GM12878 (cell line): Measurements from ENCODE around the gene HOXB3. TPM values are rescaled to one million over a fixed set of nuclear protein-coding genes. Genes with fewer than 3 reads are reported as not detected.

Source experiments
- ATAC-seq: fragments of 200-7000 bp; cut with Tn5 transposase; 3 replicates; pipeline ENCODE4 v1.9.1; 2020; ENCODE audit warnings: mild to moderate bottlenecking, moderate library complexity
- BruUV-seq: library from RNA; stranded (reverse); fragments of 400-500 nt; replicated peaks from 2 replicates; lab custom pipeline; 2021; lab: Mats Ljungman, UMichigan
- CTCF ChIA-PET: fragments of 300-600 bp; sonication (Branson Sonifier 250); formaldehyde crosslinking; extraction: SDS; loops from one replicate; lab custom pipeline; 2021; ENCODE audit warnings: inconsistent platforms; lab: Yijun Ruan, JAX
- POLR2A ChIA-PET: fragments of 350-600 bp; formaldehyde crosslinking; extraction: SDS; loops from one replicate; lab custom pipeline; 2021; ENCODE audit warnings: inconsistent platforms; lab: Charles Lee
- RAD21 ChIA-PET: fragments of 300-600 bp; sonication (Branson Sonifier 250); formaldehyde crosslinking; loops from one replicate; lab custom pipeline; 2023; ENCODE audit warnings: antibody characterized with exemption; ENCODE audit not compliant: unreplicated experiment; lab: Charles Lee
- SMC1A ChIA-PET: fragments of 300-600 bp; sonication (Branson Sonifier 250); formaldehyde crosslinking; loops from one replicate; lab custom pipeline; 2023; ENCODE audit not compliant: unreplicated experiment, uncharacterized antibody; lab: Charles Lee
- DNase-seq: peaks from one replicate; pipeline ENCODE4 v3.0.0-alpha.2; 2011; ENCODE audit warnings: low read depth, low spot score
- FAIRE-seq: peaks from 3 replicates; lab custom pipeline; 2011; peaks lifted over from hg19 to GRCh38; lab: Jason Lieb, UNC
- H2AFZ ChIP-seq: 2 replicates; pipeline ENCODE4 v1.6.0; 2011; ENCODE audit warnings: low read depth, low read length, control low read depth; ENCODE audit not compliant: control insufficient read depth
- H3K27ac ChIP-seq: 2 replicates; pipeline ENCODE4 v1.5.1; 2011; ENCODE audit warnings: control low read depth; ENCODE audit not compliant: control insufficient read depth, insufficient read depth
- H3K27me3 ChIP-seq, 2 experiments: replicated peaks in 1 of 2; 2 replicates each; pipeline versions ENCODE4 v1.6.0 to v1.6.1; 2011; ENCODE audit warnings: low read length in 1 of 2; ENCODE audit not compliant: control insufficient read depth in 2 of 2, insufficient read depth in 2 of 2
- H3K36me3 ChIP-seq, 2 experiments: 2 replicates each; pipeline ENCODE4 v1.5.1; 2011; ENCODE audit warnings: low read length in 1 of 2; ENCODE audit not compliant: control insufficient read depth in 2 of 2, insufficient read depth in 2 of 2
- H3K4me1 ChIP-seq: 2 replicates; pipeline ENCODE4 v1.6.1; 2011; ENCODE audit warnings: mild to moderate bottlenecking, low read length, moderate library complexity, mixed read lengths; ENCODE audit not compliant: control insufficient read depth, insufficient read depth
- H3K4me2 ChIP-seq: 2 replicates; pipeline ENCODE4 v1.6.0; 2011; ENCODE audit warnings: control low read depth; ENCODE audit not compliant: control insufficient read depth, insufficient read depth
- H3K4me3 ChIP-seq: fragments of 200-600 bp; sonication (generic); 2 replicates; pipeline ENCODE4 v1.5.1; 2016
- H3K79me2 ChIP-seq: 2 replicates; pipeline ENCODE4 v1.6.0; 2011; ENCODE audit warnings: low read length; ENCODE audit not compliant: control insufficient read depth, insufficient read depth
- H3K9ac ChIP-seq: 2 replicates; pipeline ENCODE4 v1.8.0; 2011; ENCODE audit warnings: low read length, control low read depth, mixed read lengths; ENCODE audit not compliant: control insufficient read depth, insufficient read depth
- H3K9me3 ChIP-seq: replicated peaks from 3 replicates; pipeline ENCODE4 v1.5.1; 2011; ENCODE audit warnings: mild to moderate bottlenecking, low read length; ENCODE audit not compliant: control insufficient read depth, insufficient read depth
- H4K20me1 ChIP-seq: 2 replicates; pipeline ENCODE4 v1.6.0; 2011; ENCODE audit not compliant: control insufficient read depth, insufficient read depth
- BACH1 ChIP-seq: fragments of 450-650 bp; IDR thresholded peaks from 2 replicates; pipeline ENCODE4 v1.6.1; 2017; ENCODE audit warnings: mild to moderate bottlenecking, borderline replicate concordance
- HDAC6 ChIP-seq: fragments of 200-600 bp; sonication (generic); IDR thresholded peaks from one replicate; pipeline ENCODE4 v1.8.0; 2017; ENCODE audit warnings: antibody characterized with exemption; ENCODE audit not compliant: unreplicated experiment
- MEF2A ChIP-seq: IDR thresholded peaks from 2 replicates; pipeline ENCODE4 v1.6.1; 2011; ENCODE audit warnings: low read depth, mild to moderate bottlenecking, low read length, moderate library complexity; ENCODE audit not compliant: insufficient read depth
- NFYB ChIP-seq: IDR thresholded peaks from 2 replicates; pipeline ENCODE4 v1.6.1; 2011; ENCODE audit warnings: low read depth, mild to moderate bottlenecking, low read length, improper control_type of control experiment, moderate library complexity; ENCODE audit not compliant: insufficient read depth
- POLR2A ChIP-seq: IDR thresholded peaks from 2 replicates; pipeline ENCODE4 v1.6.1; 2011; ENCODE audit warnings: low read depth, mild to moderate bottlenecking, low read length
- SMAD5 ChIP-seq: IDR thresholded peaks from 2 replicates; pipeline ENCODE4 v1.6.1; 2016; ENCODE audit warnings: antibody characterized with exemption, low read depth
- TCF12 ChIP-seq: IDR thresholded peaks from 2 replicates; pipeline ENCODE4 v1.6.1; 2011; ENCODE audit warnings: low read depth, mild to moderate bottlenecking, low read length
- WGBS: methylation state at CpG from one replicate; pipeline ENCODE4 v1.1.6; 2016; ENCODE audit warnings: low lambda C conversion rate; ENCODE audit not compliant: insufficient replicate concordance, insufficient coverage; ENCODE audit errors: missing lambda C conversion rate; 5-methylcytosine and 5-hydroxymethylcytosine counted together
- in situ Hi-C: fragments of 300-500 bp; cut with MboI; formaldehyde crosslinking; loops from 9 replicates; pipeline ENCODE4 v1.14.3; 2018; ENCODE audit warnings: mixed read lengths
- intact Hi-C: fragments of 100-400 bp; cut with micrococcal nuclease; formaldehyde crosslinking; loops from one replicate; pipeline ENCODE4 v1.14.2; 2022; ENCODE audit not compliant: unreplicated experiment
- polyA plus RNA-seq, 11 experiments: library from polyadenylated mRNA; depleted of rRNA in 4 of 11; unstranded in 6 of 11; stranded (reverse) in 5 of 11; fragments of >200 nt; fragmentation: Nextera tagmentation in 4 of 11; fragmentation: Illumina TruSeq in 1 of 11; extraction: Ambion mirVana in 4 of 11; extraction: Trizol in 1 of 11; gene quantifications; 1 replicate in 1 of 11; 2 replicates in 10 of 11; pipeline versions ENCODE4 v1.2.1 to v1.2.3, GENCODE V29; 2011 to 2016; ENCODE audit warnings: inconsistent platforms in 2 of 11, missing spikeins in 2 of 11, low read depth in 1 of 11
- total RNA-seq, 4 experiments: library from RNA; depleted of rRNA in 3 of 4; stranded (reverse); fragments of >200 nt in 3 of 4; fragmentation: Illumina TruSeq in 1 of 4; extraction: Trizol in 1 of 4; gene quantifications; 2 replicates each; pipeline versions ENCODE4 v1.2.1 to v1.2.3, GENCODE V29; 2013 to 2021
- TF ChIP-seq, protein P1 (sequence below): IDR thresholded peaks from 2 replicates; pipeline ENCODE4 v1.6.1; 2012; ENCODE audit warnings: low read depth, low read length, improper control_type of control experiment
- TF ChIP-seq, protein P2 (sequence below): IDR thresholded peaks from 2 replicates; pipeline ENCODE4 v1.6.1; 2012; ENCODE audit warnings: low read depth, low read length, improper control_type of control experiment
- TF ChIP-seq, protein P3 (sequence below), 3 experiments: IDR thresholded peaks in 2 of 3; conservative IDR thresholded peaks in 1 of 3; 2 replicates each; pipeline ENCODE4 v1.5.1; 2011; ENCODE audit warnings: low read depth in 3 of 3, low read length in 3 of 3, mild to moderate bottlenecking in 3 of 3, control low read depth in 2 of 3, moderate library complexity in 2 of 3, inconsistent platforms in 1 of 3, mixed read lengths in 1 of 3; ENCODE audit not compliant: control insufficient read depth in 2 of 3, insufficient read depth in 1 of 3; ENCODE audit errors: extremely low read depth in 1 of 3
- TF ChIP-seq, protein P4 (sequence below): fragments of 450-650 bp; formaldehyde crosslinking; IDR thresholded peaks from 2 replicates; pipeline ENCODE4 v1.4.0; 2022; ENCODE audit warnings: mild to moderate bottlenecking, moderate library complexity

The HOXB3 gene
- total and polyA plus RNA-seq, 10 of the 15 experiments (the other 5 are each of a cell fraction or from before 2014, with no cell fraction given) = 0.19 to 7.7 (median 2.9) TPM

DNA sequence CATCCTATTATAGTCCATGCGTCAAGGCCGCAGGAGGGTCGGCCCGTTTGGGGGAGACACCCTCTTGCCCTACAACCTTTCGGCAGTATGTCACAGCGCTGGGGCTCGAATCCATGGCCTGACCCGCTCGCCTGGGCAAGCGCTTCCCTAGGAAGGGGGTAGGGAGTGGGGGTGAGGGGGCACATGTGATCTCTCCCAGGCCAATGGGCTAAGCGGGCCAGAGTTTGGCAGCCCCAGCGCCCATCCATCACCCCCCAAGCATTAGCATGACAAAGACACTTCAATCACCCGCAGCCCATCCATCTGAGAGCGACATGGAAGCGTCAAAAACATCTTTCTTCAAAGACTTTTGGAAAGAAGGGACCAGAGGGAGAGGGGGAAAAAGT is 59.2 kb downstream of the HOXB3 start, which contains the start of gene HOXB1:
HOXB1 (minus strand) TSS at position 125 of the 386 bp plus-strand sequence; CDS start at position 18, 107 bp downstream.
- H3K27me3 ChIP-seq = no peaks in the 10 kb centered on the region
- H3K79me2 ChIP-seq = no peaks in the 10 kb centered on the region
- no peaks in the 10 kb centered on the region for H3K9me3 ChIP-seq
- ChIA-PET SMC1A (no interaction called here), RAD21 (no interaction called here), POLR2A (no interaction called here), CTCF (no interaction called here)
- H2AFZ ChIP-seq = no peak within 1 kb of the TSS
- no peak within 1 kb of the TSS for H3K27ac ChIP-seq
- ATAC-seq = no peak
- intact Hi-C loops (no loop called here), in situ Hi-C loops (no loop called here)
- H3K4me1 ChIP-seq = no peaks in the 10 kb centered on the region
- no peak within 1 kb of the TSS for H3K9ac ChIP-seq
- BruUV-seq = no TSS peak
- H3K4me3 ChIP-seq = no peak within 1 kb of the TSS
- H3K36me3 ChIP-seq = no peaks in the 10 kb centered on the region
- FAIRE-seq = no peak
- H4K20me1 ChIP-seq = no peaks in the 10 kb centered on the region
- no peak for TF ChIP-seq POLR2A
- no peak for TF ChIP-seq BACH1
- TF ChIP-seq, protein P1, sequence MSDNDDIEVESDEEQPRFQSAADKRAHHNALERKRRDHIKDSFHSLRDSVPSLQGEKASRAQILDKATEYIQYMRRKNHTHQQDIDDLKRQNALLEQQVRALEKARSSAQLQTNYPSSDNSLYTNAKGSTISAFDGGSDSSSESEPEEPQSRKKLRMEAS = no peak
- DNase-seq = no peak
- 74% methylated on average over 15 of the region's 15 CpGs for WGBS
- no peak within 1 kb of the TSS for H3K4me2 ChIP-seq

DNA sequence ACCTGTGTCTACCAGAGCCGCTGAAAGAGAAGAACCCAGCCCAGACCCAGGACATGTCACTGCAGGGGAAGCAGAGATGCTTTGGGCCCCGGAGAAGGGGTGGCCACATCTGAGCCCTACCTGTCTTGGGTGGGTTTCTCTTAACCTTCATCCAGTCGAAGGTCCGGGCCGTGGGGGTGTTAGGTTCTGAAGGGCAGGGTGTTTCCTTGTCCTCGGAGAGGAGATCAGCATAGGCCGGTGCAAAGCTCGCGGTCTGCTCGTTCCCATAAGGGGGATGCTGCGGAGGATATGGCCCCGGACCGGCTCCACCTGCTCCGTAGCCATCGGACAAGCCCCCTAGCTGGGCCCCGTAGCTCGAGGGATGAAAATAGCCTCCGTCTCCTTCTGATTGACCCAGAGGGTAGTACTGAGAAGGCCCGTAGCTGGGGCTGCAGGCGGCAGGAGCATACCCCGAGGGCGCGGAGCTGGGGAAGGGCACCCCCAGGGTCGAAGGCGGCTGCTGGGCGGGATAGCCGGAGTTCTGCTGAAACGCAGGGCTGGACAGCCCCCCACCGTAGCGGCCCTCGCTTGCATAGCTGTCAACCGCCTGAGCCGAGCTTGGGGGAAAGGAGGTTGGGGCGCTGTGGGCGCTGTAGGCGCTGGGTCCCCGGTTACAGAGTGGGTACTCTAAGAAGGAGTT is 59.7 kb downstream of the HOXB3 start:
- CTCF ChIA-PET = no interaction called here
- POLR2A ChIA-PET = no interaction called here
- TF ChIP-seq NFYB (no peak), MEF2A (no peak), HDAC6 (no peak), TCF12 (no peak), SMAD5 (no peak)
- TF ChIP-seq, protein P2, sequence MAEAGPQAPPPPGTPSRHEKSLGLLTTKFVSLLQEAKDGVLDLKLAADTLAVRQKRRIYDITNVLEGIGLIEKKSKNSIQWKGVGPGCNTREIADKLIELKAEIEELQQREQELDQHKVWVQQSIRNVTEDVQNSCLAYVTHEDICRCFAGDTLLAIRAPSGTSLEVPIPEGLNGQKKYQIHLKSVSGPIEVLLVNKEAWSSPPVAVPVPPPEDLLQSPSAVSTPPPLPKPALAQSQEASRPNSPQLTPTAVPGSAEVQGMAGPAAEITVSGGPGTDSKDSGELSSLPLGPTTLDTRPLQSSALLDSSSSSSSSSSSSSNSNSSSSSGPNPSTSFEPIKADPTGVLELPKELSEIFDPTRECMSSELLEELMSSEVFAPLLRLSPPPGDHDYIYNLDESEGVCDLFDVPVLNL = no peak
- TF ChIP-seq, protein P3, sequence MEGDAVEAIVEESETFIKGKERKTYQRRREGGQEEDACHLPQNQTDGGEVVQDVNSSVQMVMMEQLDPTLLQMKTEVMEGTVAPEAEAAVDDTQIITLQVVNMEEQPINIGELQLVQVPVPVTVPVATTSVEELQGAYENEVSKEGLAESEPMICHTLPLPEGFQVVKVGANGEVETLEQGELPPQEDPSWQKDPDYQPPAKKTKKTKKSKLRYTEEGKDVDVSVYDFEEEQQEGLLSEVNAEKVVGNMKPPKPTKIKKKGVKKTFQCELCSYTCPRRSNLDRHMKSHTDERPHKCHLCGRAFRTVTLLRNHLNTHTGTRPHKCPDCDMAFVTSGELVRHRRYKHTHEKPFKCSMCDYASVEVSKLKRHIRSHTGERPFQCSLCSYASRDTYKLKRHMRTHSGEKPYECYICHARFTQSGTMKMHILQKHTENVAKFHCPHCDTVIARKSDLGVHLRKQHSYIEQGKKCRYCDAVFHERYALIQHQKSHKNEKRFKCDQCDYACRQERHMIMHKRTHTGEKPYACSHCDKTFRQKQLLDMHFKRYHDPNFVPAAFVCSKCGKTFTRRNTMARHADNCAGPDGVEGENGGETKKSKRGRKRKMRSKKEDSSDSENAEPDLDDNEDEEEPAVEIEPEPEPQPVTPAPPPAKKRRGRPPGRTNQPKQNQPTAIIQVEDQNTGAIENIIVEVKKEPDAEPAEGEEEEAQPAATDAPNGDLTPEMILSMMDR (IDR thresholded peaks at IDR 0.05 in 2 of 3, conservative IDR thresholded peaks at IDR 0.05 in 1 of 3; ENCODE audit: control insufficient read depth in 2 of 3, extremely low read depth in 1 of 3, insufficient read depth in 1 of 3, low read depth in 3 of 3, low read length in 3 of 3) = no peak
- TF ChIP-seq, protein P4, sequence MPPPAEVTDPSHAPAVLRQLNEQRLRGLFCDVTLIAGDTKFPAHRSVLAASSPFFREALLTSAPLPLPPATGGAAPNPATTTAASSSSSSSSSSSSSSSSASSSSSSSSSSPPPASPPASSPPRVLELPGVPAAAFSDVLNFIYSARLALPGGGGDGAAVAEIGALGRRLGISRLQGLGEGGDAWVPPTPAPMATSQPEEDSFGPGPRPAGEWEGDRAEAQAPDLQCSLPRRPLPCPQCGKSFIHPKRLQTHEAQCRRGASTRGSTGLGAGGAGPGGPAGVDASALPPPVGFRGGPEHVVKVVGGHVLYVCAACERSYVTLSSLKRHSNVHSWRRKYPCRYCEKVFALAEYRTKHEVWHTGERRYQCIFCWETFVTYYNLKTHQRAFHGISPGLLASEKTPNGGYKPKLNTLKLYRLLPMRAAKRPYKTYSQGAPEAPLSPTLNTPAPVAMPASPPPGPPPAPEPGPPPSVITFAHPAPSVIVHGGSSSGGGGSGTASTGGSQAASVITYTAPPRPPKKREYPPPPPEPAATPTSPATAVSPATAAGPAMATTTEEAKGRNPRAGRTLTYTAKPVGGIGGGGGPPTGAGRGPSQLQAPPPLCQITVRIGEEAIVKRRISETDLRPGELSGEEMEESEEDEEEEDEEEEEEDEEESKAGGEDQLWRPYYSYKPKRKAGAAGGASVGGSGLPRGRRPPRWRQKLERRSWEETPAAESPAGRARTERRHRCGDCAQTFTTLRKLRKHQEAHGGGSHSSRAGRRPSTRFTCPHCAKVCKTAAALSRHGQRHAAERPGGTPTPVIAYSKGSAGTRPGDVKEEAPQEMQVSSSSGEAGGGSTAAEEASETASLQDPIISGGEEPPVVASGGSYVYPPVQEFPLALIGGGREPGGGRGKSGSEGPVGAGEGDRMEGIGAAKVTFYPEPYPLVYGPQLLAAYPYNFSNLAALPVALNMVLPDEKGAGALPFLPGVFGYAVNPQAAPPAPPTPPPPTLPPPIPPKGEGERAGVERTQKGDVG (CRISPR knock-in tag) = no peak

More for the DNA sequence above, 59.7 kb downstream of the HOXB3 start:
- Histone ChIP-seq H3K36me3 (no peaks in the 10 kb centered on the region), H3K79me2 (no peaks in the 10 kb centered on the region), H2AFZ (no peak overlapping the region), H3K27ac (no peak overlapping the region), H3K4me3 (no peak overlapping the region), H3K4me1 (no peaks in the 10 kb centered on the region), H3K9me3 (no peaks in the 10 kb centered on the region), H3K9ac (no peak overlapping the region), H4K20me1 (no peaks in the 10 kb centered on the region), H3K4me2 (no peak overlapping the region), H3K27me3 (no peaks in the 10 kb centered on the region)
- ATAC-seq (no peak), FAIRE-seq (no peak), DNase-seq (no peak)
- ChIA-PET SMC1A (no interaction called here), RAD21 (no interaction called here)
- intact Hi-C loops = no loop called here
- 78% methylated on average over 32 of the region's 37 CpGs for WGBS
- no TSS peak for BruUV-seq
- in situ Hi-C loops = no loop called here
